DND-41 (cell line): ENCODE data around the gene TBCD.

ENCODE experiments used
- CTCF ChIP-seq: IDR thresholded peaks from 2 replicates; pipeline ENCODE4 v1.5.1; 2012; ENCODE audit warnings: borderline replicate concordance, low read length, moderate library complexity, mild to moderate bottlenecking; ENCODE audit not compliant: poor library complexity, severe bottlenecking; ENCODE audit errors: extremely low read depth
- EZH2 ChIP-seq: IDR thresholded peaks from 3 replicates; pipeline ENCODE4 v1.6.1; 2012; ENCODE audit warnings: borderline replicate concordance, low read depth, mild to moderate bottlenecking, moderate library complexity, low read length, inconsistent platforms; ENCODE audit not compliant: severe bottlenecking

- TF ChIP-seq EZH2 (no peak), CTCF (no peak)
These were observed 104.5 kb downstream of the TBCD start for GRCh38 chr17:82856361-82856760.
